ENCODE results near the gene CAPZA2. TPM values are rescaled to one million over a fixed set of nuclear protein-coding genes. Genes with fewer than 3 reads are reported as not detected.

The CAPZA2 gene
- total and polyA plus RNA-seq, 9 of the 15 experiments (the other 6 are each of a cell fraction or from before 2014, with no cell fraction given), result 67.0 to 524 (median 176) TPM

DNA sequence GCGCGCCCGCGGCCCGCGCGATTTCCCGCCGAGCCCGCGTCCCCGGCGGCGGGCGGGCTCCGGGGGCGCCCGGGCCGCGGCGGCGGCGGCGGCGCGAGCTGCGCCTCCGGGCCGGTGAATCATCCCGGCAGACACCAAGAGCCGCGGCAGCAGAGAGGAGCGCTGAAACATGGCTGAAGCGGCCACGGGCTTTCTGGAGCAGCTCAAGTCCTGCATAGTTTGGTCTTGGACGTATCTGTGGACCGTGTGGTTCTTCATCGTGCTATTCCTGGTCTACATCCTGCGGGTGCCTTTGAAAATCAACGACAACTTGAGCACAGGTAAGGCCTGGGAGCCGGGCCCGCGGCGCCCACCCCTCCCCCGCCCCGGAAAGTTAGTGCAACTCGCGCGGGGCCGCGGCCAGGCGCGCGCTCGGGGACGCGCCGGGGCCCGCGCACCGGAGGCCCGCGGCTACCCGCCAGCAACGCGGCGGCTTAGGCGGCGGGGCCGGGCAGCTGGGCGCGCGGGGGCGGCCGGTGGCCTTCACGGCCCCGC lies 91.1 kb downstream of the CAPZA2 start, which contains the start of gene ST7 (continued):
- TF ChIP-seq, protein P1, sequence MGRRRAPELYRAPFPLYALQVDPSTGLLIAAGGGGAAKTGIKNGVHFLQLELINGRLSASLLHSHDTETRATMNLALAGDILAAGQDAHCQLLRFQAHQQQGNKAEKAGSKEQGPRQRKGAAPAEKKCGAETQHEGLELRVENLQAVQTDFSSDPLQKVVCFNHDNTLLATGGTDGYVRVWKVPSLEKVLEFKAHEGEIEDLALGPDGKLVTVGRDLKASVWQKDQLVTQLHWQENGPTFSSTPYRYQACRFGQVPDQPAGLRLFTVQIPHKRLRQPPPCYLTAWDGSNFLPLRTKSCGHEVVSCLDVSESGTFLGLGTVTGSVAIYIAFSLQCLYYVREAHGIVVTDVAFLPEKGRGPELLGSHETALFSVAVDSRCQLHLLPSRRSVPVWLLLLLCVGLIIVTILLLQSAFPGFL (CRISPR knock-in tag; IDR thresholded peaks at IDR 0.05), result no peak
- TF ChIP-seq, protein P2, sequence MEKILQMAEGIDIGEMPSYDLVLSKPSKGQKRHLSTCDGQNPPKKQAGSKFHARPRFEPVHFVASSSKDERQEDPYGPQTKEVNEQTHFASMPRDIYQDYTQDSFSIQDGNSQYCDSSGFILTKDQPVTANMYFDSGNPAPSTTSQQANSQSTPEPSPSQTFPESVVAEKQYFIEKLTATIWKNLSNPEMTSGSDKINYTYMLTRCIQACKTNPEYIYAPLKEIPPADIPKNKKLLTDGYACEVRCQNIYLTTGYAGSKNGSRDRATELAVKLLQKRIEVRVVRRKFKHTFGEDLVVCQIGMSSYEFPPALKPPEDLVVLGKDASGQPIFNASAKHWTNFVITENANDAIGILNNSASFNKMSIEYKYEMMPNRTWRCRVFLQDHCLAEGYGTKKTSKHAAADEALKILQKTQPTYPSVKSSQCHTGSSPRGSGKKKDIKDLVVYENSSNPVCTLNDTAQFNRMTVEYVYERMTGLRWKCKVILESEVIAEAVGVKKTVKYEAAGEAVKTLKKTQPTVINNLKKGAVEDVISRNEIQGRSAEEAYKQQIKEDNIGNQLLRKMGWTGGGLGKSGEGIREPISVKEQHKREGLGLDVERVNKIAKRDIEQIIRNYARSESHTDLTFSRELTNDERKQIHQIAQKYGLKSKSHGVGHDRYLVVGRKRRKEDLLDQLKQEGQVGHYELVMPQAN (IDR thresholded peaks at IDR 0.05; ENCODE audit: borderline replicate concordance), result no peak
- no peak for TF ChIP-seq PYGO2 (tag; IDR thresholded peaks at IDR 0.05)
- TF ChIP-seq, protein P3, sequence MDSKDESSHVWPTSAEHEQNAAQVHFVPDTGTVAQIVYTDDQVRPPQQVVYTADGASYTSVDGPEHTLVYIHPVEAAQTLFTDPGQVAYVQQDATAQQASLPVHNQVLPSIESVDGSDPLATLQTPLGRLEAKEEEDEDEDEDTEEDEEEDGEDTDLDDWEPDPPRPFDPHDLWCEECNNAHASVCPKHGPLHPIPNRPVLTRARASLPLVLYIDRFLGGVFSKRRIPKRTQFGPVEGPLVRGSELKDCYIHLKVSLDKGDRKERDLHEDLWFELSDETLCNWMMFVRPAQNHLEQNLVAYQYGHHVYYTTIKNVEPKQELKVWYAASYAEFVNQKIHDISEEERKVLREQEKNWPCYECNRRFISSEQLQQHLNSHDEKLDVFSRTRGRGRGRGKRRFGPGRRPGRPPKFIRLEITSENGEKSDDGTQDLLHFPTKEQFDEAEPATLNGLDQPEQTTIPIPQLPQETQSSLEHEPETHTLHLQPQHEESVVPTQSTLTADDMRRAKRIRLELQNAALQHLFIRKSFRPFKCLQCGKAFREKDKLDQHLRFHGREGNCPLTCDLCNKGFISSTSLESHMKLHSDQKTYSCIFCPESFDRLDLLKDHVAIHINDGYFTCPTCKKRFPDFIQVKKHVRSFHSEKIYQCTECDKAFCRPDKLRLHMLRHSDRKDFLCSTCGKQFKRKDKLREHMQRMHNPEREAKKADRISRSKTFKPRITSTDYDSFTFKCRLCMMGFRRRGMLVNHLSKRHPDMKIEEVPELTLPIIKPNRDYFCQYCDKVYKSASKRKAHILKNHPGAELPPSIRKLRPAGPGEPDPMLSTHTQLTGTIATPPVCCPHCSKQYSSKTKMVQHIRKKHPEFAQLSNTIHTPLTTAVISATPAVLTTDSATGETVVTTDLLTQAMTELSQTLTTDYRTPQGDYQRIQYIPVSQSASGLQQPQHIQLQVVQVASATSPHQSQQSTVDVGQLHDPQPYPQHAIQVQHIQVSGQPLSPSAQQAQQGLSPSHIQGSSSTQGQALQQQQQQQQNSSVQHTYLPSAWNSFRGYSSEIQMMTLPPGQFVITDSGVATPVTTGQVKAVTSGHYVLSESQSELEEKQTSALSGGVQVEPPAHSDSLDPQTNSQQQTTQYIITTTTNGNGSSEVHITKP (IDR thresholded peaks at IDR 0.05; ENCODE audit: partially characterized antibody), result peak; percentile 98
- no peak for TF ChIP-seq MECOM (CRISPR knock-in tag; IDR thresholded peaks at IDR 0.05)
- no peak for TF ChIP-seq NFXL1 (CRISPR knock-in tag; IDR thresholded peaks at IDR 0.05)
- TF ChIP-seq CBX3 (IDR thresholded peaks at IDR 0.05; ENCODE audit: borderline replicate concordance in 1 of 2, low read length in 2 of 2), result no peak
- no peak for TF ChIP-seq TCFL5 (CRISPR knock-in tag; conservative IDR thresholded peaks at IDR 0.05)
- no peak for TF ChIP-seq GABPB1 (CRISPR knock-in tag; IDR thresholded peaks at IDR 0.05)
- TF ChIP-seq RAD51 (IDR thresholded peaks at IDR 0.05; ENCODE audit: borderline replicate concordance, low read depth), result no peak
- TF ChIP-seq, protein P4, sequence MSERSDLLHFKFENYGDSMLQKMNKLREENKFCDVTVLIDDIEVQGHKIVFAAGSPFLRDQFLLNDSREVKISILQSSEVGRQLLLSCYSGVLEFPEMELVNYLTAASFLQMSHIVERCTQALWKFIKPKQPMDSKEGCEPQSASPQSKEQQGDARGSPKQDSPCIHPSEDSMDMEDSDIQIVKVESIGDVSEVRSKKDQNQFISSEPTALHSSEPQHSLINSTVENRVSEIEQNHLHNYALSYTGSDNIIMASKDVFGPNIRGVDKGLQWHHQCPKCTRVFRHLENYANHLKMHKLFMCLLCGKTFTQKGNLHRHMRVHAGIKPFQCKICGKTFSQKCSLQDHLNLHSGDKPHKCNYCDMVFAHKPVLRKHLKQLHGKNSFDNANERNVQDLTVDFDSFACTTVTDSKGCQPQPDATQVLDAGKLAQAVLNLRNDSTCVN (CRISPR knock-in tag; IDR thresholded peaks at IDR 0.05), result 0 out of 2 replicates have a peak, but pooled peaks have one; percentile 60
- TF ChIP-seq HNRNPUL1 (IDR thresholded peaks at IDR 0.05; ENCODE audit: low read length), result no peak
- TF ChIP-seq RCOR1 (IDR thresholded peaks at IDR 0.05; ENCODE audit: borderline replicate concordance in 1 of 2, low read depth in 2 of 2, low read length in 2 of 2), result peak in 1 of 2 experiments; percentile 15; a peak in 1 of 4 replicates
- peak; percentile 20 to 58; a peak in 2 of 4 replicates for TF ChIP-seq TEAD1 (CRISPR knock-in tag; IDR thresholded peaks at IDR 0.05)
- no peak for TF ChIP-seq BRD4 (IDR thresholded peaks at IDR 0.05)
- TF ChIP-seq SAFB (IDR thresholded peaks at IDR 0.05; ENCODE audit: borderline replicate concordance, low read depth, low read length), result no peak
- TF ChIP-seq ZNF23 (CRISPR knock-in tag; IDR thresholded peaks at IDR 0.05), result no peak
- no peak for TF ChIP-seq NR4A1 (CRISPR knock-in tag; IDR thresholded peaks at IDR 0.05)
- 0 out of 2 replicates have a peak, but pooled peaks have one; percentile 71 for TF ChIP-seq NR4A1 (tag; IDR thresholded peaks at IDR 0.05)
- peak; percentile 76; the same call in 1 of the 2 replicates for TF ChIP-seq NFRKB (IDR thresholded peaks at IDR 0.05; ENCODE audit: low read depth)
- TF ChIP-seq ZEB2 (IDR thresholded peaks at IDR 0.05), result no peak

Measured in K562 (cell line).